H1 (cell line): ENCODE data around the gene METTL5. TPM values are rescaled to one million over a fixed set of nuclear protein-coding genes. Genes with fewer than 3 reads are reported as not detected.

Source experiments
- EGR1 ChIP-seq: IDR thresholded peaks from 2 replicates; pipeline ENCODE4 v1.6.1; 2011; ENCODE audit warnings: low read depth, low read length, borderline replicate concordance
- GABPA ChIP-seq: IDR thresholded peaks from 2 replicates; pipeline ENCODE4 v1.6.1; 2011; ENCODE audit warnings: mild to moderate bottlenecking, low read length, moderate library complexity, borderline replicate concordance; ENCODE audit not compliant: insufficient read depth
- GTF2F1 ChIP-seq: IDR thresholded peaks from 2 replicates; pipeline ENCODE4 v1.6.1; 2012; ENCODE audit warnings: low read depth, low read length, improper control_type of control experiment, borderline replicate concordance
- NRF1 ChIP-seq: IDR thresholded peaks from 2 replicates; pipeline ENCODE4 v1.6.1; 2011; ENCODE audit warnings: mild to moderate bottlenecking, low read depth, low read length, improper control_type of control experiment
- POLR2A ChIP-seq, 2 experiments: IDR thresholded peaks; 1 replicate in 1 of 2; 2 replicates in 1 of 2; pipeline ENCODE4 v1.6.1; 2011; ENCODE audit warnings: low read depth in 2 of 2, low read length in 2 of 2, mild to moderate bottlenecking in 2 of 2; ENCODE audit errors: control extremely low read depth in 1 of 2
- RBBP5 ChIP-seq: IDR thresholded peaks from 2 replicates; pipeline ENCODE4 v1.7.1; 2012; ENCODE audit warnings: low read depth, mild to moderate bottlenecking, inconsistent platforms, low read length, moderate library complexity, borderline replicate concordance
- SUZ12 ChIP-seq: fragments of 200-600 bp; sonication (generic); IDR thresholded peaks from 2 replicates; pipeline ENCODE4 v1.6.1; 2012; ENCODE audit warnings: mild to moderate bottlenecking, inconsistent platforms, low read length, moderate library complexity, mixed read lengths
- TAF1 ChIP-seq: IDR thresholded peaks from 2 replicates; pipeline ENCODE4 v1.6.1; 2011; ENCODE audit warnings: mild to moderate bottlenecking, low read depth, low read length
- TBP ChIP-seq: IDR thresholded peaks from 2 replicates; pipeline ENCODE4 v1.6.1; 2011; ENCODE audit warnings: low read depth, low read length, improper control_type of control experiment
- YY1 ChIP-seq: IDR thresholded peaks from 2 replicates; pipeline ENCODE4 v1.6.1; 2011; ENCODE audit warnings: low read depth, mild to moderate bottlenecking, low read length
- polyA plus RNA-seq, 7 experiments: library from polyadenylated mRNA; depleted of rRNA in 3 of 7; stranded (reverse) in 5 of 7; unstranded in 2 of 7; fragments of >200 nt in 5 of 7; fragments of 200-250 nt in 2 of 7; gene quantifications; 1 replicate in 5 of 7; 2 replicates in 1 of 7; 4 replicates in 1 of 7; pipeline versions ENCODE4 v1.2.1 to v1.2.3, GENCODE V29; 2011 to 2013; ENCODE audit warnings: missing spikeins in 2 of 7, mixed read lengths in 2 of 7
- total RNA-seq: library from RNA; stranded (reverse); fragmentation: NEBNext Ultra II Directional; extraction: Animal tissue kit (Norgen Biotek cat#: 25700); gene quantifications from 2 replicates; pipeline ENCODE4 v1.2.1, GENCODE V29; 2021
- TF ChIP-seq, protein P1 (sequence below): IDR thresholded peaks from 2 replicates; pipeline ENCODE4 v1.6.1; 2012; ENCODE audit warnings: inconsistent platforms
- TF ChIP-seq, protein P2 (sequence below): IDR thresholded peaks from 2 replicates; pipeline ENCODE4 v1.6.1; 2012; ENCODE audit warnings: inconsistent platforms

The METTL5 gene
- total and polyA plus RNA-seq, 2 of the 8 experiments (the other 6 are each of a cell fraction or from before 2014, with no cell fraction given): 34.5 to 74.1 TPM

DNA sequence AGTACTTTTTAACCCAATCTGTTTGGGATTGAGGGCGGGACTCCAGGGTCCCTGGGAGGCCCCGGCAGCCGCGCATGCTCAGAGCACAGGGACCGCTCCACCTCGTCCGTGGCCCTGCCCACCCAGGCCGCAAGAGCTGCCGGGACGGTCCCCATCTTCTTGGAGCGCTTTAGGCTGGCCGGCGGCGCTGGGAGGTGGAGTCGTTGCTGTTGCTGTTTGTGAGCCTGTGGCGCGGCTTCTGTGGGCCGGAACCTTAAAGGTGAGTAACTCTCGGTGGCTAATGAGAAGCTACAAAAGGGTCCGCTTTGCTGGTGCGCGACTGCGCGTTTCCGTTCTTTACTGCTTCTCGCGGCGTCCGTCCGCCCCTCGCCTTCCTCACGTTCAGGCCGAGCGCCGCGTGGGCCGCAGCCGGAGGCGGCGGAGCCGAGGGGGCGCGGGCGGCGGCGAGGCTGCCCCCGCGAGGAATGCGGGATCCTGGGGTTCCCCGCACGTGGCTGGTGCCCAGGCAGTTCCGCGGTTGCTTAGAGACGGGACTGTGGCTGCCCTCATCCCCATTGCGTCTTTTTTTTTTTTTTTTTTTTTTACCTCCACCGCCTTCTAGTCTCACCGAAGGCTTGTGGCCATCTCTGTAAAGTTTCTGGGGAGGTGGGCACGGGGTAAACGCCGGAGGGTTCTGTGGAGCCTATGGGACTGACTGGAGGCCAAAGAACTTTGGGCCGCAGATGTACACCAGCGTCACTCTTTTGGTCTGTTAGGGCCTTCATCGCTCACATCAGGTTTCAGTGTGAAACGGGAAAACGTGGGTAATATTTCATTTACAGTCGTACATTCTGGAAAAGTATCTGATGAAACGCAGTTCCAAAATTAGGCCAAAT lies 25.8 kb downstream of the METTL5 start, which contains the start of gene SSB (continued):
- TF ChIP-seq, protein P1, sequence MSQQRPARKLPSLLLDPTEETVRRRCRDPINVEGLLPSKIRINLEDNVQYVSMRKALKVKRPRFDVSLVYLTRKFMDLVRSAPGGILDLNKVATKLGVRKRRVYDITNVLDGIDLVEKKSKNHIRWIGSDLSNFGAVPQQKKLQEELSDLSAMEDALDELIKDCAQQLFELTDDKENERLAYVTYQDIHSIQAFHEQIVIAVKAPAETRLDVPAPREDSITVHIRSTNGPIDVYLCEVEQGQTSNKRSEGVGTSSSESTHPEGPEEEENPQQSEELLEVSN: peak; percentile 30; the same call in 1 of the 2 replicates
- peak; percentile 62; the same call in 1 of the 2 replicates for TF ChIP-seq GTF2F1
- peak; percentile 81 for TF ChIP-seq TBP
- no peak for TF ChIP-seq EGR1
- TF ChIP-seq, protein P2, sequence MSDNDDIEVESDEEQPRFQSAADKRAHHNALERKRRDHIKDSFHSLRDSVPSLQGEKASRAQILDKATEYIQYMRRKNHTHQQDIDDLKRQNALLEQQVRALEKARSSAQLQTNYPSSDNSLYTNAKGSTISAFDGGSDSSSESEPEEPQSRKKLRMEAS: peak; percentile 68; the same call in 1 of the 2 replicates
- TF ChIP-seq NRF1: peak; percentile 85
- no peak for TF ChIP-seq SUZ12
- TF ChIP-seq TAF1: peak; percentile 88
- peak; percentile 77 to 92 for TF ChIP-seq POLR2A (IDR thresholded peaks at IDR 0.05; ENCODE audit: control extremely low read depth in 1 of 2, low read depth in 2 of 2, low read length in 2 of 2)
- TF ChIP-seq RBBP5: peak; percentile 91; the same call in 1 of the 2 replicates
- TF ChIP-seq YY1: no peak
- no peak for TF ChIP-seq GABPA
